Neural cell (in vitro differentiated cells): ENCODE measurements around the gene XAF1. TPM values are rescaled to one million over a fixed set of nuclear protein-coding genes. Genes with fewer than 3 reads are reported as not detected.

Experiments used
- H2AFZ ChIP-seq: fragments of 200-600, 300-800 bp; sonication (generic), shearing (Covaris generic); 2 replicates; pipeline ENCODE4 v1.6.0; 2014; ENCODE audit warnings: low read depth, mild to moderate bottlenecking, antibody characterized with exemption, low read length, moderate library complexity
- H3F3A ChIP-seq: fragments of 200-600 bp; shearing (Covaris generic); 2 replicates; pipeline ENCODE4 v1.6.1; 2016; ENCODE audit warnings: mild to moderate bottlenecking, moderate library complexity, mixed read lengths, antibody characterized with exemption, low read length; ENCODE audit not compliant: insufficient read depth, poor library complexity, severe bottlenecking
- H3K27ac ChIP-seq: fragments of 200-600, 300-800 bp; sonication (generic), shearing (Covaris generic); 2 replicates; pipeline ENCODE4 v1.5.1; 2014; ENCODE audit warnings: mild to moderate bottlenecking, low read length, moderate library complexity
- H3K27me3 ChIP-seq: fragments of 300-800, 200-600 bp; sonication (generic), shearing (Covaris generic); 2 replicates; pipeline ENCODE4 v1.6.0; 2014; ENCODE audit warnings: mild to moderate bottlenecking, low read depth, low read length, moderate library complexity; ENCODE audit not compliant: insufficient read depth
- H3K36me3 ChIP-seq: fragments of 300-800, 200-600 bp; sonication (generic), shearing (Covaris generic); 2 replicates; pipeline ENCODE4 v1.5.1; 2014; ENCODE audit warnings: mild to moderate bottlenecking, antibody characterized with exemption, low read length, moderate library complexity; ENCODE audit not compliant: insufficient read depth
- H3K4me2 ChIP-seq: fragments of 300-800, 200-600 bp; sonication (generic), shearing (Covaris generic); 2 replicates; pipeline ENCODE4 v1.6.0; 2014; ENCODE audit warnings: mild to moderate bottlenecking, low read length
- H3K4me3 ChIP-seq: fragments of 300-800, 200-600 bp; sonication (generic), shearing (Covaris generic); 2 replicates; pipeline ENCODE4 v1.5.1; 2014; ENCODE audit warnings: mild to moderate bottlenecking, low read length, moderate library complexity
- H3K79me2 ChIP-seq: fragments of 200-600 bp; shearing (Covaris generic); replicated peaks from 2 replicates; pipeline ENCODE4 v1.6.0; 2014; ENCODE audit warnings: mild to moderate bottlenecking, low read length, moderate library complexity; ENCODE audit not compliant: insufficient read depth
- H3K9ac ChIP-seq: fragments of 300-800, 200-600 bp; sonication (generic), shearing (Covaris generic); 2 replicates; pipeline ENCODE4 v1.6.1; 2016; ENCODE audit warnings: mild to moderate bottlenecking, low read length, mixed read lengths
- H3K9me2 ChIP-seq: fragments of 200-600 bp; shearing (Covaris generic); 2 replicates; pipeline ENCODE4 v1.6.1; 2016; ENCODE audit warnings: mild to moderate bottlenecking, low read length, mixed read lengths; ENCODE audit not compliant: insufficient read depth
- H3K9me3 ChIP-seq: fragments of 200-600, 300-800 bp; sonication (generic), shearing (Covaris generic); 2 replicates; pipeline ENCODE4 v1.6.1; 2016; ENCODE audit warnings: mild to moderate bottlenecking, mixed run types, low read length, moderate library complexity, mixed read lengths
- H4K20me1 ChIP-seq: fragments of 200-600 bp; shearing (Covaris generic); 2 replicates; pipeline ENCODE4 v1.6.1; 2016; ENCODE audit warnings: mild to moderate bottlenecking, mixed run types; ENCODE audit not compliant: insufficient read depth
- EP300 ChIP-seq: fragments of 450-650 bp; conservative IDR thresholded peaks from 2 replicates; pipeline ENCODE4 v1.6.1; 2014; ENCODE audit warnings: antibody characterized with exemption, mild to moderate bottlenecking, moderate library complexity; ENCODE audit not compliant: poor library complexity, severe bottlenecking
- EZH2 ChIP-seq: fragments of 200-600, 300-800 bp; shearing (Covaris generic), sonication (generic); IDR thresholded peaks from 2 replicates; pipeline ENCODE4 v1.6.1; 2014; ENCODE audit warnings: antibody characterized with exemption, low read length, borderline replicate concordance, mild to moderate bottlenecking; ENCODE audit not compliant: insufficient read depth, poor library complexity, severe bottlenecking
- MXI1 ChIP-seq: fragments of 450-650 bp; conservative IDR thresholded peaks from 2 replicates; pipeline ENCODE4 v1.6.1; 2014; ENCODE audit warnings: antibody characterized with exemption, mild to moderate bottlenecking; ENCODE audit not compliant: poor library complexity, severe bottlenecking
- POLR2AphosphoS5 ChIP-seq: IDR thresholded peaks from 2 replicates; pipeline ENCODE4 v1.6.1; 2012
- RAD21 ChIP-seq: fragments of 450-650 bp; conservative IDR thresholded peaks from 2 replicates; pipeline ENCODE4 v1.6.1; 2014; ENCODE audit warnings: antibody characterized with exemption, mild to moderate bottlenecking, moderate library complexity
- SMC3 ChIP-seq: fragments of 450-650 bp; conservative IDR thresholded peaks from 2 replicates; pipeline ENCODE4 v1.6.1; 2014; ENCODE audit warnings: antibody characterized with exemption, mild to moderate bottlenecking, moderate library complexity; ENCODE audit not compliant: poor library complexity
- TAF1 ChIP-seq: IDR thresholded peaks from 2 replicates; pipeline ENCODE4 v1.6.1; 2012; ENCODE audit warnings: low read depth
- polyA plus RNA-seq: library from polyadenylated mRNA; depleted of rRNA; stranded (reverse); fragments of >200 nt; gene quantifications from 2 replicates; pipeline ENCODE4 v1.2.3, GENCODE V29; 2014
- TF ChIP-seq, protein P1 (sequence below): IDR thresholded peaks from 2 replicates; pipeline ENCODE4 v1.6.1; 2012; ENCODE audit warnings: borderline replicate concordance
- TF ChIP-seq, protein P2 (sequence below): fragments of 450-650 bp; IDR thresholded peaks from 2 replicates; pipeline ENCODE4 v1.5.1; 2014; ENCODE audit warnings: antibody characterized with exemption, mild to moderate bottlenecking, moderate library complexity; ENCODE audit not compliant: poor library complexity, severe bottlenecking

XAF1 gene
- polyA plus RNA-seq, 1 donor from 2014 or later: not detected

DNA sequence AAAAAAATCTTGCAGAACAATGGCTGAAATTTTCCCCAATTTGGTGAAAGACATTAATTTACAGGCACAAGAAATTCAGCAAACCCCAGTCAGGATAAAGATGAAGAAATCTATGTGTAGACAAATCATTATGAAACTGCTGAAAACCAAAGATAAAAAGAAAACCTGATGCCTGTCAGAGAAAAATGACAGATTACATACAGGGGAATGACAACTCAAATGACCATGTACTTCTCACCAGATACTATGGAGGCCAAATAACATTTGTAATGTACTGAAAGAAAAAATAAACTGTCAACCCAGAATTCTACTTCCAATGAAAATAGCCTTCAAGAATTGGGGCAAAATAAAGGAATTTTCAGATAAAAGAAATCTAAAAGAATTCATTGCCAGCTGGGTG, 7.2 kb upstream of the XAF1 start:
- H2AFZ ChIP-seq: no peak overlapping the region
- no peak overlapping the region for H3K27ac ChIP-seq

DNA sequence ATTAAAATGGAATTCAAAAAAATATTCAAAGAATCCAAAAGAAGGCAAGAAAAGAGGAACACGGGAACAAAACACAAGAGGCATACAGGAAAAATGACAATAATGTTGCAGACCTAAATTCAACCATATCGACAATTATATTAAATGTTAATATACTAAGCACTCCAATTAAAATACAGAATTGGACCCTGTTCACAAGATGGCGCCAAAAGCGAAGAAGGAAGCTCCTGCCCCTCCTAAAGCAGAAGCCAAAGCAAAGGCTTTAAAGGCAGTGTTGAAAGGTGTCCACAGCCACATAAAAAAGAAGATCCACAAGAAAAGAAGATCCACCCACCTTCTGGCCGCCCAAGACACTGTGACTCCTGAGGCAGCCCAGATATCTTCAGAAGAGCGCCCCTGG, 6.3 kb upstream of the XAF1 start:
- Histone ChIP-seq H4K20me1 (no peaks in the 10 kb centered on the region), H3K9ac (no peak overlapping the region), H2AFZ (no peak overlapping the region), H3K79me2 (no peaks in the 10 kb centered on the region), H3K27me3 (no peaks in the 10 kb centered on the region), H3K4me3 (no peak overlapping the region), H3F3A (no peaks in the 10 kb centered on the region), H3K9me2 (no peaks in the 10 kb centered on the region), H3K4me2 (no peak overlapping the region), H3K9me3 (no peaks in the 10 kb centered on the region), H3K27ac (no peak overlapping the region), H3K36me3 (no peaks in the 10 kb centered on the region)
- TF ChIP-seq EZH2: no peak
- TF ChIP-seq EP300: no peak
- TF ChIP-seq POLR2AphosphoS5: no peak
- no peak for TF ChIP-seq MXI1
- TF ChIP-seq TAF1: no peak
- no peak for TF ChIP-seq RAD21
- TF ChIP-seq, protein P1, sequence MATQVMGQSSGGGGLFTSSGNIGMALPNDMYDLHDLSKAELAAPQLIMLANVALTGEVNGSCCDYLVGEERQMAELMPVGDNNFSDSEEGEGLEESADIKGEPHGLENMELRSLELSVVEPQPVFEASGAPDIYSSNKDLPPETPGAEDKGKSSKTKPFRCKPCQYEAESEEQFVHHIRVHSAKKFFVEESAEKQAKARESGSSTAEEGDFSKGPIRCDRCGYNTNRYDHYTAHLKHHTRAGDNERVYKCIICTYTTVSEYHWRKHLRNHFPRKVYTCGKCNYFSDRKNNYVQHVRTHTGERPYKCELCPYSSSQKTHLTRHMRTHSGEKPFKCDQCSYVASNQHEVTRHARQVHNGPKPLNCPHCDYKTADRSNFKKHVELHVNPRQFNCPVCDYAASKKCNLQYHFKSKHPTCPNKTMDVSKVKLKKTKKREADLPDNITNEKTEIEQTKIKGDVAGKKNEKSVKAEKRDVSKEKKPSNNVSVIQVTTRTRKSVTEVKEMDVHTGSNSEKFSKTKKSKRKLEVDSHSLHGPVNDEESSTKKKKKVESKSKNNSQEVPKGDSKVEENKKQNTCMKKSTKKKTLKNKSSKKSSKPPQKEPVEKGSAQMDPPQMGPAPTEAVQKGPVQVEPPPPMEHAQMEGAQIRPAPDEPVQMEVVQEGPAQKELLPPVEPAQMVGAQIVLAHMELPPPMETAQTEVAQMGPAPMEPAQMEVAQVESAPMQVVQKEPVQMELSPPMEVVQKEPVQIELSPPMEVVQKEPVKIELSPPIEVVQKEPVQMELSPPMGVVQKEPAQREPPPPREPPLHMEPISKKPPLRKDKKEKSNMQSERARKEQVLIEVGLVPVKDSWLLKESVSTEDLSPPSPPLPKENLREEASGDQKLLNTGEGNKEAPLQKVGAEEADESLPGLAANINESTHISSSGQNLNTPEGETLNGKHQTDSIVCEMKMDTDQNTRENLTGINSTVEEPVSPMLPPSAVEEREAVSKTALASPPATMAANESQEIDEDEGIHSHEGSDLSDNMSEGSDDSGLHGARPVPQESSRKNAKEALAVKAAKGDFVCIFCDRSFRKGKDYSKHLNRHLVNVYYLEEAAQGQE: no peak
- TF ChIP-seq SMC3: no peak
- TF ChIP-seq, protein P2, sequence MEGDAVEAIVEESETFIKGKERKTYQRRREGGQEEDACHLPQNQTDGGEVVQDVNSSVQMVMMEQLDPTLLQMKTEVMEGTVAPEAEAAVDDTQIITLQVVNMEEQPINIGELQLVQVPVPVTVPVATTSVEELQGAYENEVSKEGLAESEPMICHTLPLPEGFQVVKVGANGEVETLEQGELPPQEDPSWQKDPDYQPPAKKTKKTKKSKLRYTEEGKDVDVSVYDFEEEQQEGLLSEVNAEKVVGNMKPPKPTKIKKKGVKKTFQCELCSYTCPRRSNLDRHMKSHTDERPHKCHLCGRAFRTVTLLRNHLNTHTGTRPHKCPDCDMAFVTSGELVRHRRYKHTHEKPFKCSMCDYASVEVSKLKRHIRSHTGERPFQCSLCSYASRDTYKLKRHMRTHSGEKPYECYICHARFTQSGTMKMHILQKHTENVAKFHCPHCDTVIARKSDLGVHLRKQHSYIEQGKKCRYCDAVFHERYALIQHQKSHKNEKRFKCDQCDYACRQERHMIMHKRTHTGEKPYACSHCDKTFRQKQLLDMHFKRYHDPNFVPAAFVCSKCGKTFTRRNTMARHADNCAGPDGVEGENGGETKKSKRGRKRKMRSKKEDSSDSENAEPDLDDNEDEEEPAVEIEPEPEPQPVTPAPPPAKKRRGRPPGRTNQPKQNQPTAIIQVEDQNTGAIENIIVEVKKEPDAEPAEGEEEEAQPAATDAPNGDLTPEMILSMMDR: no peak

More for the DNA sequence above, 7.2 kb upstream of the XAF1 start:
- Histone ChIP-seq H3K4me3 (no peak overlapping the region), H3K36me3 (no peaks in the 10 kb centered on the region), H3K9me2 (no peaks in the 10 kb centered on the region), H4K20me1 (no peaks in the 10 kb centered on the region), H3K9me3 (no peaks in the 10 kb centered on the region), H3F3A (no peaks in the 10 kb centered on the region), H3K9ac (no peak overlapping the region), H3K79me2 (no peaks in the 10 kb centered on the region), H3K27me3 (no peaks in the 10 kb centered on the region), H3K4me2 (no peak overlapping the region)
- TF ChIP-seq MXI1 (no peak), EP300 (no peak), RAD21 (no peak), SMC3 (no peak), TAF1 (no peak), POLR2AphosphoS5 (no peak), EZH2 (no peak)
- TF ChIP-seq, protein P2: no peak
